H1 (cell line): Measurements from ENCODE around the gene ANGPTL4. TPM values are rescaled to one million over a fixed set of nuclear protein-coding genes. Genes with fewer than 3 reads are reported as not detected.

Experiments
- CTCF ChIA-PET: fragments of 300-600 bp; sonication (Branson Sonifier 250); formaldehyde crosslinking; loops from one replicate; lab custom pipeline; 2021; ENCODE audit not compliant: partially characterized antibody; lab: Charles Lee
- POLR2A ChIA-PET: fragments of 300-600 bp; sonication (Branson Sonifier 250); formaldehyde crosslinking; loops from one replicate; lab custom pipeline; 2021; ENCODE audit warnings: inconsistent platforms; ENCODE audit not compliant: partially characterized antibody; lab: Charles Lee
- DNase-seq, 2 experiments: peaks; one replicate each; pipeline versions ENCODE4 v3.0.0 to v3.0.0-alpha.2; 2010 to 2022; ENCODE audit warnings: low spot score in 2 of 2, low read depth in 1 of 2, mixed read lengths in 1 of 2
- FAIRE-seq: peaks from 2 replicates; lab custom pipeline; 2011; peaks lifted over from hg19 to GRCh38; lab: Jason Lieb, UNC
- H2AFZ ChIP-seq: 2 replicates; pipeline ENCODE4 v1.8.1; 2012; ENCODE audit warnings: low read length, inconsistent platforms
- H2AK5ac ChIP-seq: 2 replicates; pipeline ENCODE4 v1.6.1; 2013; ENCODE audit warnings: low read depth, low read length
- H2BK120ac ChIP-seq: replicated peaks from 2 replicates; pipeline ENCODE3; 2013; ENCODE audit warnings: low read depth, low read length, inconsistent platforms
- H2BK12ac ChIP-seq: 2 replicates; pipeline ENCODE4 v1.6.1; 2013; ENCODE audit warnings: low read depth, low read length
- H2BK15ac ChIP-seq: 2 replicates; pipeline ENCODE4 v1.6.1; 2013; ENCODE audit warnings: low read length
- H2BK20ac ChIP-seq: 2 replicates; pipeline ENCODE4 v1.6.1; 2013; ENCODE audit warnings: low read length
- H2BK5ac ChIP-seq: 2 replicates; pipeline ENCODE4 v1.6.1; 2013; ENCODE audit warnings: low read depth, low read length
- H3K14ac ChIP-seq: 2 replicates; pipeline ENCODE4 v1.6.1; 2013; ENCODE audit warnings: inconsistent platforms; ENCODE audit not compliant: insufficient read length
- H3K18ac ChIP-seq: 2 replicates; pipeline ENCODE4 v1.6.1; 2013; ENCODE audit warnings: low read length; ENCODE audit errors: extremely low read depth
- H3K23ac ChIP-seq: 2 replicates; pipeline ENCODE4 v1.6.1; 2013; ENCODE audit warnings: inconsistent platforms; ENCODE audit not compliant: insufficient read length
- H3K23me2 ChIP-seq: 2 replicates; pipeline ENCODE4 v1.6.1; 2013; ENCODE audit warnings: low read depth, low read length
- H3K27ac ChIP-seq: 2 replicates; pipeline ENCODE4 v1.6.1; 2011; ENCODE audit warnings: low read depth, low read length, inconsistent platforms
- H3K27me3 ChIP-seq, 4 experiments: replicated peaks in 1 of 4; 1 replicate in 1 of 4; 2 replicates in 3 of 4; pipeline versions ENCODE4 v1.6.1 to v1.8.1; 2011 to 2013; ENCODE audit warnings: low read length in 3 of 4, mild to moderate bottlenecking in 3 of 4, inconsistent platforms in 2 of 4, mixed read lengths in 2 of 4, moderate library complexity in 1 of 4; ENCODE audit not compliant: control insufficient read depth in 3 of 4, insufficient read depth in 3 of 4; ENCODE audit errors: extremely low read depth in 1 of 4
- H3K36me3 ChIP-seq, 4 experiments: 2 replicates each; pipeline versions ENCODE4 v1.6.1 to v1.8.1; 2011 to 2013; ENCODE audit warnings: mild to moderate bottlenecking in 4 of 4, low read length in 3 of 4, moderate library complexity in 2 of 4, control low read depth in 1 of 4, inconsistent platforms in 1 of 4; ENCODE audit not compliant: insufficient read depth in 4 of 4, control insufficient read depth in 2 of 4
- H3K4ac ChIP-seq: replicated peaks from 2 replicates; pipeline ENCODE3; 2013; ENCODE audit warnings: low read length, low read depth, mixed read lengths, inconsistent platforms; ENCODE audit not compliant: insufficient read length
- H3K4me1 ChIP-seq, 4 experiments: replicated peaks in 1 of 4; 1 replicate in 1 of 4; 2 replicates in 3 of 4; pipeline versions ENCODE4 v1.6.1 to v1.8.1; 2011 to 2013; ENCODE audit warnings: low read length in 3 of 4, inconsistent platforms in 2 of 4, mixed read lengths in 1 of 4; ENCODE audit not compliant: insufficient read depth in 4 of 4, control insufficient read depth in 3 of 4
- H3K4me2 ChIP-seq, 2 experiments: 2 replicates each; pipeline versions ENCODE4 v1.6.1 to v1.8.1; 2011 to 2013; ENCODE audit warnings: low read depth in 2 of 2, low read length in 2 of 2, control low read depth in 1 of 2, inconsistent platforms in 1 of 2, mild to moderate bottlenecking in 1 of 2; ENCODE audit not compliant: insufficient read depth in 1 of 2
- H3K4me3 ChIP-seq, 4 experiments: fragments of 200-600, 300-600 bp in 1 of 4; sonication (generic), shearing (Covaris generic), sonication (Bioruptor Twin) in 1 of 4; 2 replicates each; pipeline versions ENCODE4 v1.5.1 to v1.8.1; 2011 to 2016; ENCODE audit warnings: low read length in 4 of 4, low read depth in 3 of 4, control low read depth in 2 of 4, inconsistent platforms in 2 of 4, mild to moderate bottlenecking in 2 of 4, mixed read lengths in 1 of 4, moderate library complexity in 1 of 4; ENCODE audit not compliant: insufficient read depth in 2 of 4; ENCODE audit errors: extremely low read depth in 1 of 4
- H3K56ac ChIP-seq: replicated peaks from 2 replicates; pipeline ENCODE3; 2013; ENCODE audit warnings: low read depth, mild to moderate bottlenecking, mixed read lengths, low read length, inconsistent platforms; ENCODE audit not compliant: insufficient read length
- H3K79me1 ChIP-seq: 2 replicates; pipeline ENCODE4 v1.6.1; 2013; ENCODE audit warnings: low read depth, low read length, control low read depth
- H3K79me2 ChIP-seq, 2 experiments: 2 replicates each; pipeline versions ENCODE4 v1.6.1 to v1.8.1; 2012 to 2013; ENCODE audit warnings: low read length in 2 of 2, mild to moderate bottlenecking in 2 of 2, inconsistent platforms in 1 of 2; ENCODE audit not compliant: insufficient read depth in 2 of 2, control insufficient read depth in 1 of 2
- H3K9ac ChIP-seq, 4 experiments: replicated peaks in 1 of 4; 1 replicate in 1 of 4; 2 replicates in 3 of 4; pipeline versions ENCODE4 v1.6.1 to v1.8.1; 2011 to 2013; ENCODE audit warnings: low read depth in 3 of 4, low read length in 3 of 4, control low read depth in 2 of 4, mild to moderate bottlenecking in 2 of 4, moderate library complexity in 2 of 4, inconsistent platforms in 1 of 4; ENCODE audit errors: extremely low read depth in 1 of 4
- H3K9me3 ChIP-seq, 2 experiments: 2 replicates each; pipeline versions ENCODE4 v1.6.1 to v1.8.1; 2012 to 2013; ENCODE audit warnings: mild to moderate bottlenecking in 2 of 2, moderate library complexity in 2 of 2, control low read depth in 1 of 2, inconsistent platforms in 1 of 2, low read depth in 1 of 2, low read length in 1 of 2, mixed read lengths in 1 of 2; ENCODE audit not compliant: insufficient read depth in 2 of 2
- H4K20me1 ChIP-seq, 2 experiments: replicated peaks in 1 of 2; 2 replicates each; pipeline versions ENCODE3 to v1.8.1; 2011 to 2013; ENCODE audit warnings: inconsistent platforms in 2 of 2, low read length in 2 of 2, mild to moderate bottlenecking in 1 of 2; ENCODE audit not compliant: insufficient read depth in 2 of 2, control insufficient read depth in 1 of 2
- H4K5ac ChIP-seq: 2 replicates; pipeline ENCODE4 v1.6.1; 2013; ENCODE audit warnings: low read length, low read depth, mixed read lengths, inconsistent platforms; ENCODE audit not compliant: insufficient read length
- H4K8ac ChIP-seq: 2 replicates; pipeline ENCODE4 v1.8.0; 2013; ENCODE audit warnings: mild to moderate bottlenecking, moderate library complexity, low read length, inconsistent platforms; ENCODE audit not compliant: insufficient read depth; ENCODE audit errors: extremely low read depth
- H4K91ac ChIP-seq: replicated peaks from 2 replicates; pipeline ENCODE3; 2013; ENCODE audit warnings: low read length, mixed read lengths, inconsistent platforms; ENCODE audit not compliant: insufficient read length
- CTBP2 ChIP-seq: IDR thresholded peaks from 2 replicates; pipeline ENCODE4 v1.7.0; 2011; ENCODE audit warnings: borderline replicate concordance, mild to moderate bottlenecking, moderate library complexity, mixed read lengths, low read length; ENCODE audit not compliant: insufficient read depth, insufficient read length
- KDM5A ChIP-seq: fragments of 200-600 bp; IDR thresholded peaks from 2 replicates; pipeline ENCODE4 v1.7.1; 2012; ENCODE audit warnings: mild to moderate bottlenecking, low read length, inconsistent platforms, mixed read lengths
- MAX ChIP-seq: IDR thresholded peaks from 2 replicates; pipeline ENCODE4 v1.6.1; 2012; ENCODE audit warnings: inconsistent platforms
- RNF2 ChIP-seq: fragments of 200-900, 300-1000 bp; sonication (generic); IDR thresholded peaks from 2 replicates; pipeline ENCODE4 v1.7.1; 2016; ENCODE audit warnings: borderline replicate concordance, low read depth, mild to moderate bottlenecking, antibody characterized with exemption, low read length; ENCODE audit not compliant: poor library complexity, severe bottlenecking; ENCODE audit errors: missing control alignments
- WGBS, 2 experiments: shearing (Covaris generic) in 1 of 2; methylation state at CpG; one replicate each; pipeline versions ENCODE4 v1.1.6 to v1.1.7; 2013 to 2015; ENCODE audit warnings: low lambda C conversion rate in 2 of 2, mixed read lengths in 2 of 2, inconsistent platforms in 1 of 2, low coverage in 1 of 2, missing lambda C conversion rate in 1 of 2; ENCODE audit not compliant: insufficient replicate concordance in 2 of 2, insufficient coverage in 1 of 2, insufficient read length in 1 of 2; ENCODE audit errors: extremely low coverage in 1 of 2, missing lambda C conversion rate in 1 of 2; 5-methylcytosine and 5-hydroxymethylcytosine counted together
- long read RNA-seq, 2 experiments: library from RNA in 1 of 2; library from capped mRNA in 1 of 2; stranded (forward); transcript quantifications; one replicate each; pipeline ENCODE4 v2.0.0, GENCODE V29; 2021; ENCODE audit warnings: inconsistent platforms in 1 of 2
- polyA minus RNA-seq, 3 experiments: library from RNA; depleted of rRNA, polyadenylated mRNA; stranded (reverse); fragments of >200 nt; gene quantifications; 1 replicate in 2 of 3; 2 replicates in 1 of 3; pipeline ENCODE4 v1.2.3, GENCODE V29; 2011
- polyA plus RNA-seq, 7 experiments: library from polyadenylated mRNA; depleted of rRNA in 3 of 7; stranded (reverse) in 5 of 7; unstranded in 2 of 7; fragments of >200 nt in 5 of 7; fragments of 200-250 nt in 2 of 7; gene quantifications; 1 replicate in 5 of 7; 2 replicates in 1 of 7; 4 replicates in 1 of 7; pipeline versions ENCODE4 v1.2.1 to v1.2.3, GENCODE V29; 2011 to 2013; ENCODE audit warnings: missing spikeins in 2 of 7, mixed read lengths in 2 of 7
- total RNA-seq: library from RNA; stranded (reverse); fragmentation: NEBNext Ultra II Directional; extraction: Animal tissue kit (Norgen Biotek cat#: 25700); gene quantifications from 2 replicates; pipeline ENCODE4 v1.2.1, GENCODE V29; 2021

Gene ANGPTL4, protein sequence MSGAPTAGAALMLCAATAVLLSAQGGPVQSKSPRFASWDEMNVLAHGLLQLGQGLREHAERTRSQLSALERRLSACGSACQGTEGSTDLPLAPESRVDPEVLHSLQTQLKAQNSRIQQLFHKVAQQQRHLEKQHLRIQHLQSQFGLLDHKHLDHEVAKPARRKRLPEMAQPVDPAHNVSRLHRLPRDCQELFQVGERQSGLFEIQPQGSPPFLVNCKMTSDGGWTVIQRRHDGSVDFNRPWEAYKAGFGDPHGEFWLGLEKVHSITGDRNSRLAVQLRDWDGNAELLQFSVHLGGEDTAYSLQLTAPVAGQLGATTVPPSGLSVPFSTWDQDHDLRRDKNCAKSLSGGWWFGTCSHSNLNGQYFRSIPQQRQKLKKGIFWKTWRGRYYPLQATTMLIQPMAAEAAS
- 1.8 and 2.3 TPM in 2 replicates for total RNA-seq
- 5.1 and 6.5 TPM in 2 replicates for polyA plus RNA-seq (2011; rRNA removed)
- polyA plus RNA-seq (2011; cell fraction: cytosol; rRNA removed) = 3.7 TPM
- 6.2 TPM for polyA plus RNA-seq (2011; cell fraction: nucleus; rRNA removed)
- 2.0 to 4.6 TPM (median 3.8 TPM) in 4 replicates for polyA plus RNA-seq (2012, experiment 1 of 2)
- 3.5 TPM for polyA plus RNA-seq (2012, experiment 2 of 2)
- polyA plus RNA-seq (2013, experiment 1 of 2) = 2.8 TPM
- 2.3 TPM for polyA plus RNA-seq (2013, experiment 2 of 2)
- polyA minus RNA-seq (2011; rRNA and poly(A)+ RNA removed) = 0.69 and 1.4 TPM in 2 replicates
- 1.5 TPM for polyA minus RNA-seq (2011; cell fraction: cytosol; rRNA and poly(A)+ RNA removed)
- 6.7 TPM for polyA minus RNA-seq (2011; cell fraction: nucleus; rRNA and poly(A)+ RNA removed)
- long read RNA-seq, experiment 1, partial matches to known transcripts = 1 of 1 reads
- long read RNA-seq, experiment 1, other reads (novel, unspliced or antisense) = 0 of 1 reads
- long read RNA-seq, experiment 2 = 0 reads

DNA sequence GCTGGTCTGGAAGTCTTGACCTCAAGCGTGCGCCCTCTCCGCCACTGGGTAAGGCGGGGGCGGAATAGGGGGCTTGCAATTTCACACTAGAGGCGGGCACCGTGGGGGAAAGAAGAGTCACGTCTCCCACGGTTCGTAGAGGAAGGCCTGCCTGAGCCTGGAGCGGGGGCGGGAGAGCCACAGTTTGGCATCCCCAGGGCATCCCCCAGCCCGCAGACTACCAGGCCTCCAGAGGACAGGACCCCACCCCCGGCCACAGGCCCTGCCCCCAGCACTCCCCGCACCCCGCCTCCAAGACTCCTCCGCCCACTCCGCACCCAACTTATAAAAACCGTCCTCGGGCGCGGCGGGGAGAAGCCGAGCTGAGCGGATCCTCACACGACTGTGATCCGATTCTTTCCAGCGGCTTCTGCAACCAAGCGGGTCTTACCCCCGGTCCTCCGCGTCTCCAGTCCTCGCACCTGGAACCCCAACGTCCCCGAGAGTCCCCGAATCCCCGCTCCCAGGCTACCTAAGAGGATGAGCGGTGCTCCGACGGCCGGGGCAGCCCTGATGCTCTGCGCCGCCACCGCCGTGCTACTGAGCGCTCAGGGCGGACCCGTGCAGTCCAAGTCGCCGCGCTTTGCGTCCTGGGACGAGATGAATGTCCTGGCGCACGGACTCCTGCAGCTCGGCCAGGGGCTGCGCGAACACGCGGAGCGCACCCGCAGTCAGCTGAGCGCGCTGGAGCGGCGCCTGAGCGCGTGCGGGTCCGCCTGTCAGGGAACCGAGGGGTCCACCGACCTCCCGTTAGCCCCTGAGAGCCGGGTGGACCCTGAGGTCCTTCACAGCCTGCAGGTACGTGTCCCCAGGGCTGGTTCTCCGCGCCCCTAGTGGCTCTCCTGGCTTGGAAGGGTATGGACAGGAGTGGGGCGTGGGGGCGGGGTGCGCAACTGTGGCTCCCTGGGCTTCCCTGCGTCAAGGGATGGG is at the start of gene ANGPTL4:
TSS of gene ANGPTL4 (plus strand) at position 353 of the 969 bp plus-strand sequence. CDS start at position 520, 167 bp downstream.
- Histone ChIP-seq H2BK12ac (0 out of 2 replicates have a peak within 1 kb of the TSS, but pooled peaks have one; percentile 39), H3K9ac (peak within 1 kb of the TSS in 1 of 4 experiments; percentile 56; a peak in 4 of 7 replicates), H3K4me2 (peak within 1 kb of the TSS; percentile 93 to 96), H4K8ac (peak within 1 kb of the TSS; percentile 65), H2BK120ac (peak within 1 kb of the TSS; percentile 44), H3K4me1 (peaks cover 0 to 15% (median 8%) of the 10 kb centered on the region in 4 experiments; a peak in 6 of 7 replicates), H2BK15ac (no peak within 1 kb of the TSS), H3K23ac (no peak within 1 kb of the TSS), H3K56ac (no peak within 1 kb of the TSS), H2BK20ac (0 out of 2 replicates have a peak within 1 kb of the TSS, but pooled peaks have one; percentile 1), H3K14ac (no peak within 1 kb of the TSS), H3K27ac (no peak within 1 kb of the TSS), H2AK5ac (no peak within 1 kb of the TSS), H3K79me2 (no peaks in the 10 kb centered on the region), H3K23me2 (peaks cover 18% of the 10 kb centered on the region; the same call in 1 of the 2 replicates), H3K36me3 (no peaks in the 10 kb centered on the region), H2BK5ac (0 out of 2 replicates have a peak within 1 kb of the TSS, but pooled peaks have one; percentile 16), H3K4ac (peak within 1 kb of the TSS; percentile 91), H4K5ac (peak within 1 kb of the TSS; percentile 3), H3K18ac (peak within 1 kb of the TSS; percentile 9), H3K27me3 (peaks cover 0 to 26% (median 18%) of the 10 kb centered on the region in 4 experiments; a peak in 6 of 7 replicates), H3K79me1 (no peaks in the 10 kb centered on the region; the same call in 1 of the 2 replicates), H4K91ac (no peak within 1 kb of the TSS), H4K20me1 (no peaks in the 10 kb centered on the region), H3K9me3 (no peaks in the 10 kb centered on the region), H2AFZ (peak within 1 kb of the TSS; percentile 30), H3K4me3 (peak within 1 kb of the TSS; percentile 49 to 69 (median 58))
- DNase-seq (peak in 1 of 2 experiments; percentile 85), FAIRE-seq (no peak)
- ChIA-PET CTCF (interaction anchor here (0.7 to 5.6 kb wide), 13 partner anchors 10 to 215 kb away, joined by 3 to 57 read pairs (median 5); partner anchors contain the start of gene KANK3), POLR2A (interaction anchor here (0.8 to 9.2 kb wide), 9 partner anchors 10 to 103 kb away, joined by 3 to 71 read pairs (median 4); partner anchors contain the start of genes NDUFA7 and RAB11B)
- 3% methylated on average over 61 of the region's 81 CpGs; no CpG with 5 or more reads in 1 of the 2 experiments for WGBS, 2 experiments
- TF ChIP-seq RNF2 (no peak), KDM5A (no peak), CTBP2 (no peak), MAX (peak; percentile 66)
